Nephron progenitor cell (in vitro differentiated cells): Measurements from ENCODE around the gene FOXP1.
"Not testable (repeated sequence)": the region's sequence is repeated elsewhere in the genome, so short reads cannot be mapped to it uniquely, and the experiment has no call there.

ENCODE experiments used
- DNase-seq: peaks from one replicate; pipeline ENCODE4 v3.0.0; 2021
- H3K27ac Mint-ChIP-seq: 2 replicates; pipeline ENCODE4 v1.8.0; 2021; ENCODE audit warnings: mild to moderate bottlenecking, moderate library complexity, mixed read lengths
- H3K27me3 Mint-ChIP-seq: 2 replicates; pipeline ENCODE4 v1.8.0; 2021; ENCODE audit warnings: mild to moderate bottlenecking, low read depth, mixed read lengths; ENCODE audit not compliant: poor library complexity
- H3K36me3 Mint-ChIP-seq: 2 replicates; pipeline ENCODE4 v1.8.0; 2021; ENCODE audit warnings: low read depth, mixed read lengths
- H3K4me1 Mint-ChIP-seq: 2 replicates; pipeline ENCODE4 v1.8.0; 2021; ENCODE audit warnings: mixed read lengths
- H3K4me3 Mint-ChIP-seq: 2 replicates; pipeline ENCODE4 v1.8.0; 2021; ENCODE audit warnings: mild to moderate bottlenecking, moderate library complexity, mixed read lengths
- H3K9me3 Mint-ChIP-seq: 2 replicates; pipeline ENCODE4 v1.8.0; 2021; ENCODE audit warnings: mild to moderate bottlenecking, moderate library complexity, mixed read lengths
- TF ChIP-seq, protein P1 (sequence below): fragments of 200-600 bp; sonication (generic); IDR thresholded peaks from 2 replicates; pipeline ENCODE4 v1.5.0; 2021; ENCODE audit warnings: antibody characterized with exemption

FOXP1 gene

GRCh38 chr3:70977712-70978111, 605.8 kb downstream of the FOXP1 start:
- Mint-ChIP-seq H3K4me3 (no peak overlapping the region), H3K36me3 (peaks cover 94% of the 10 kb centered on the region), H3K27me3 (peaks cover 4% of the 10 kb centered on the region), H3K9me3 (no peaks in the 10 kb centered on the region), H3K27ac (no peak overlapping the region), H3K4me1 (peaks cover 43% of the 10 kb centered on the region)
- TF ChIP-seq, protein P1, sequence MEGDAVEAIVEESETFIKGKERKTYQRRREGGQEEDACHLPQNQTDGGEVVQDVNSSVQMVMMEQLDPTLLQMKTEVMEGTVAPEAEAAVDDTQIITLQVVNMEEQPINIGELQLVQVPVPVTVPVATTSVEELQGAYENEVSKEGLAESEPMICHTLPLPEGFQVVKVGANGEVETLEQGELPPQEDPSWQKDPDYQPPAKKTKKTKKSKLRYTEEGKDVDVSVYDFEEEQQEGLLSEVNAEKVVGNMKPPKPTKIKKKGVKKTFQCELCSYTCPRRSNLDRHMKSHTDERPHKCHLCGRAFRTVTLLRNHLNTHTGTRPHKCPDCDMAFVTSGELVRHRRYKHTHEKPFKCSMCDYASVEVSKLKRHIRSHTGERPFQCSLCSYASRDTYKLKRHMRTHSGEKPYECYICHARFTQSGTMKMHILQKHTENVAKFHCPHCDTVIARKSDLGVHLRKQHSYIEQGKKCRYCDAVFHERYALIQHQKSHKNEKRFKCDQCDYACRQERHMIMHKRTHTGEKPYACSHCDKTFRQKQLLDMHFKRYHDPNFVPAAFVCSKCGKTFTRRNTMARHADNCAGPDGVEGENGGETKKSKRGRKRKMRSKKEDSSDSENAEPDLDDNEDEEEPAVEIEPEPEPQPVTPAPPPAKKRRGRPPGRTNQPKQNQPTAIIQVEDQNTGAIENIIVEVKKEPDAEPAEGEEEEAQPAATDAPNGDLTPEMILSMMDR, result no peak
- no peak for DNase-seq

DNA sequence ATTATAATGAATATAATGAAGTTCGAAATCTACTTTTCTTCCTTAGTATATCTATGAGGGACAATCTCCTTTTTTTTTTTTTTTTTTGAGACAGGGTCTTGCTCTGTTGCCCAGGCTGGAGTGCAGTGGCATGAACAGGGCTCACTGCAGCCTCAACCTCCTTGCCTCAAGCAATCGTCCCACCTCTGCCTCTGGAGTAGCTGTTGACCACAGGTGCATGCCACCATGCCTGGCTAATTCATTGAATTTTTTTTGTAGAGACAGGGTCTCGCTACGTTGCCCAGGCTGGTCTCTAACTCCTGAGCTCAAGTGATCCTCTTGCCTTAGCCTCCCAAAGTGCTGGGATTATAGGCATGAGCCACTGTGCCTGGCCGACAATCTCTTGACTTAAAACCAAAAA, 607.5 kb downstream of the FOXP1 start:
- not testable (repeated sequence) for H3K9me3 Mint-ChIP-seq
- H3K36me3 Mint-ChIP-seq, result peaks cover 97% of the 10 kb centered on the region

GRCh38 chr3:70974747-70975146, 608.8 kb downstream of the FOXP1 start:
- Mint-ChIP-seq H3K36me3 (peaks cover 95% of the 10 kb centered on the region), H3K9me3 (no peaks in the 10 kb centered on the region), H3K4me3 (no peak overlapping the region), H3K27ac (no peak overlapping the region), H3K4me1 (peaks cover 13% of the 10 kb centered on the region), H3K27me3 (no peaks in the 10 kb centered on the region)
- no peak for DNase-seq
- TF ChIP-seq, protein P1, result no peak

More for the DNA sequence above, 607.5 kb downstream of the FOXP1 start:
- H3K27me3 Mint-ChIP-seq, H3K27ac Mint-ChIP-seq, H3K4me3 Mint-ChIP-seq, DNase-seq: not testable (repeated sequence)
- peaks cover 25% of the 10 kb centered on the region for H3K4me1 Mint-ChIP-seq

DNA sequence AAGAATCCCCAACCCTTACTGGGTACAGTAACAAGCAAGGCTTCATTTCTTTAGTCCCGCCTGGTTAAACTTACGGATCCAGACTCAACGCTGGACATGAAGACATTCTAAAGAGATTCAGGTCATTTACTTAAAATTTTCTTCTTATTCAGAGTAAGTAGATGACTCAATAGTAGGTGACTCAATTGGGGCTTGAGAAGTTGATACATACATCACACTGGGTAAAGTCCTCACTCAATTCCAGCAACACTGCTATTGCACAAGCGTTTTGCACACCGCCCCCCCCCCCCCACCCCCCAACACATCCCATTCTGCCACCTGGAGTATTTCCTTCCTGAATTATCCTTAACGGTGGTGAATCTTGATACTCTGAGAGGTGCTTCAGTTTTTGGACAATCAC, 610.0 kb downstream of the FOXP1 start:
- H3K4me1 Mint-ChIP-seq, result peaks cover 13% of the 10 kb centered on the region
- no peak overlapping the region for H3K27ac Mint-ChIP-seq
- DNase-seq, result no peak
- H3K4me3 Mint-ChIP-seq, result no peak overlapping the region
- H3K27me3 Mint-ChIP-seq, result no peaks in the 10 kb centered on the region
- H3K9me3 Mint-ChIP-seq, result no peaks in the 10 kb centered on the region
- H3K36me3 Mint-ChIP-seq, result peaks cover 93% of the 10 kb centered on the region
- TF ChIP-seq, protein P1, result no peak

DNA sequence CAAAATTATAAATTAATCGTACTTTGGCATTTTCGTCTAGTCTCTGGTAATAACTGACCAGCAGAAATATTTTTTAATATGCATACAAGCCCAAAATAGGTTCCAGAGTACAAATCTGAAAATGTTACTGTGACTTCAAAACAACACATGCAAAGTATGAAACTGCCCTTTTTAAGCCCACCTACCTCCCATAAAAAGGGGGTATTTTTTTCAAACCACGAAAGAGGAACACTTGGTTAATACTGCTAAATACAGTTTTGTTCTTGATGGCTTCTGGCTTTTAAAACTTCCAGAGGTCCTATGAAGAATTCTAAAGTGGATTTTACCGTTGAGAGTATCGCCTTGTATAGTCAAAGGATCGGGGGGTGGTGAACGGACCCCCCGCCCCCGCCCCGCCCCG, 610.7 kb downstream of the FOXP1 start:
- H3K9me3 Mint-ChIP-seq, result no peaks in the 10 kb centered on the region
- TF ChIP-seq, protein P1, result no peak
- no peak overlapping the region for H3K4me3 Mint-ChIP-seq
- H3K36me3 Mint-ChIP-seq, result peaks cover 89% of the 10 kb centered on the region
- DNase-seq, result no peak
- H3K27ac Mint-ChIP-seq, result no peak overlapping the region
- no peaks in the 10 kb centered on the region for H3K27me3 Mint-ChIP-seq
- H3K4me1 Mint-ChIP-seq, result peaks cover 10% of the 10 kb centered on the region

DNA sequence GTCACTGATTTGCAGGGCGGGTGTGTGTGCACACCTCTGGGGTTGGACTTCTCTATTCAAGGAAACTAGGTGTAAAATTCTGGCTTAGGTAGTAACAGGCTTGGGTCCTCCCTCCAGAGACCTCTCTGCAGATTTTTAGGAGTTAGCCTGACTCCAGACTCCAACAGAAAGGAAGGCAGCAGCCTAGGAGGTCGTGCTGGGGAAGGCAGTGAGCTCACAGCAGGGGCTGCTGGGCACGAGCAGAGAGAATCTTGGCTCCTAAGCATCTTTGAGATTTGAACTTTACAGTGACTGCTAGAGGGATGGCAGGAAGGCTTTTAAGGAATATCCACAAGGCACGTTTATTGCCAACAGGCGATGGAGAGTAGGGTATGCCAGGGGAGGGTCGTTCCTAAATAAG, 612.6 kb downstream of the FOXP1 start:
- TF ChIP-seq, protein P1, result no peak
- H3K27ac Mint-ChIP-seq, result peak overlapping the region; percentile 94
- peaks cover 81% of the 10 kb centered on the region for H3K36me3 Mint-ChIP-seq
- H3K9me3 Mint-ChIP-seq, result no peaks in the 10 kb centered on the region
- no peaks in the 10 kb centered on the region for H3K27me3 Mint-ChIP-seq
- H3K4me3 Mint-ChIP-seq, result no peak overlapping the region
- peaks cover 6% of the 10 kb centered on the region for H3K4me1 Mint-ChIP-seq
- DNase-seq, result no peak
